ENCODE data around the gene GULP1.
"Not testable (repeated sequence)": the region's sequence is repeated elsewhere in the genome, so short reads cannot be mapped to it uniquely, and the experiment has no call there.

The GULP1 gene

GRCh38 chr2:188441288-188441947, 149.7 kb downstream of the GULP1 start:
- H3K27me3 Mint-ChIP-seq: no peaks in the 10 kb centered on the region
- H3K4me3 Mint-ChIP-seq: no peak overlapping the region
- no peaks in the 10 kb centered on the region for H3K36me3 Mint-ChIP-seq (ENCODE audit: insufficient read depth)
- DNase-seq (no peak), ATAC-seq (replicated peaks) (no peak)
- no peaks in the 10 kb centered on the region for H3K4me1 Mint-ChIP-seq (ENCODE audit: low read depth in 2 of 2)
- H3K9me3 Mint-ChIP-seq: peaks cover 5 to 8% of the 10 kb centered on the region in 2 donors
- H3K27ac Mint-ChIP-seq: no peak overlapping the region

- Mint-ChIP-seq H3K9me3 (peaks cover 3 to 8% of the 10 kb centered on the region in 2 donors), H3K36me3 (ENCODE audit: insufficient read depth) (no peaks in the 10 kb centered on the region), H3K4me3 (no peak overlapping the region), H3K27ac (no peak overlapping the region), H3K4me1 (ENCODE audit: low read depth in 2 of 2) (no peaks in the 10 kb centered on the region), H3K27me3 (no peaks in the 10 kb centered on the region)
- ATAC-seq (replicated peaks): no peak
- no peak for DNase-seq
Observed at GRCh38 chr2:188443207-188443606, 151.5 kb downstream of the GULP1 start.

GRCh38 chr2:188444106-188444835, 152.6 kb downstream of the GULP1 start:
- Mint-ChIP-seq H3K4me1 (ENCODE audit: low read depth in 2 of 2) (no peaks in the 10 kb centered on the region), H3K9me3 (peaks cover 4 to 6% of the 10 kb centered on the region in 2 donors), H3K36me3 (ENCODE audit: insufficient read depth) (no peaks in the 10 kb centered on the region), H3K27ac (no peak overlapping the region), H3K27me3 (no peaks in the 10 kb centered on the region), H3K4me3 (no peak overlapping the region)
- no peak for DNase-seq
- no peak for ATAC-seq (replicated peaks)

DNA sequence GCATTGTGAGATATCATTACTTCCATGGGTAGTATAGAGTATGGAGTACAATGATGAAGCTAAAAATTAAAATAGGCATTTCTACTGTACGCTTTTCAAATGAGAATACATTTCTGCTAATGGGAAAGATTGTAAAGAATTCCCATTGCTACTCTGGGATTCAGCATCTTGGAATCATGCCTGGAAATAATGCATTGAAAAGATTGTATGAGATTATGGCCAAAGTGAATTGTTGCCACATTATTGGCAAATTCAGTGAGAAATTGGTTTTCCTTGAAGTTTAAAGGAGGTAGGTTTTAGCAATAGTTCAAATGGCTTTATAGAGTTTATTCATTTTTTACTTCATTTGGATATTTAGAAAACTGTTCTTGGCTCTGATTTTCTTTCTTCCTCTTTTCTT, 157.9 kb downstream of the GULP1 start:
- DNase-seq (no peak), ATAC-seq (replicated peaks) (no peak)
- H3K4me1 Mint-ChIP-seq (ENCODE audit: low read depth in 2 of 2): no peaks in the 10 kb centered on the region
- no peak overlapping the region for H3K27ac Mint-ChIP-seq
- H3K4me3 Mint-ChIP-seq: no peak overlapping the region
- no peaks in the 10 kb centered on the region for H3K36me3 Mint-ChIP-seq (ENCODE audit: insufficient read depth)
- peaks cover 0 to 2% of the 10 kb centered on the region in 2 donors for H3K9me3 Mint-ChIP-seq
- H3K27me3 Mint-ChIP-seq: no peaks in the 10 kb centered on the region

DNA sequence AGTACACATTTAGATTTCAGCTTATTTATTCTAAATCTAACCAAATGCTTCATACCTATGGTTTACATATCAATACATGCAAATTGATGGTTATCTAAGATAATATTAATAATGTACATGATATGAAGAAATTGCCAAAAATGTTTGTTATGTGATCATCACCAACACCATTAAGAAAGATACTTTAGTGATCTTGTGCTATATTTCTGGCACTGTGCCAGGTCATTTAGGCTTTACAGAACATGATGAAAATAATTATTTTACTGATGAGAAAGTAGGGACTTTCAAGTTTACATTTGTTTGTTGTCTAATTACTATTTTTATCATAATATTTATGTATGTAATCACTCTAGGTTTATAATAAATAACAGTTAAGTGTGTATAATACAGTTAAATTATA, 158.3 kb downstream of the GULP1 start:
- Mint-ChIP-seq H3K27me3 (no peaks in the 10 kb centered on the region), H3K9me3 (peaks cover 0 to 2% of the 10 kb centered on the region in 2 donors), H3K4me3 (no peak overlapping the region), H3K36me3 (ENCODE audit: insufficient read depth) (no peaks in the 10 kb centered on the region), H3K27ac (no peak overlapping the region), H3K4me1 (ENCODE audit: low read depth in 2 of 2) (no peaks in the 10 kb centered on the region)
- no peak for DNase-seq
- no peak for ATAC-seq (replicated peaks)

DNA sequence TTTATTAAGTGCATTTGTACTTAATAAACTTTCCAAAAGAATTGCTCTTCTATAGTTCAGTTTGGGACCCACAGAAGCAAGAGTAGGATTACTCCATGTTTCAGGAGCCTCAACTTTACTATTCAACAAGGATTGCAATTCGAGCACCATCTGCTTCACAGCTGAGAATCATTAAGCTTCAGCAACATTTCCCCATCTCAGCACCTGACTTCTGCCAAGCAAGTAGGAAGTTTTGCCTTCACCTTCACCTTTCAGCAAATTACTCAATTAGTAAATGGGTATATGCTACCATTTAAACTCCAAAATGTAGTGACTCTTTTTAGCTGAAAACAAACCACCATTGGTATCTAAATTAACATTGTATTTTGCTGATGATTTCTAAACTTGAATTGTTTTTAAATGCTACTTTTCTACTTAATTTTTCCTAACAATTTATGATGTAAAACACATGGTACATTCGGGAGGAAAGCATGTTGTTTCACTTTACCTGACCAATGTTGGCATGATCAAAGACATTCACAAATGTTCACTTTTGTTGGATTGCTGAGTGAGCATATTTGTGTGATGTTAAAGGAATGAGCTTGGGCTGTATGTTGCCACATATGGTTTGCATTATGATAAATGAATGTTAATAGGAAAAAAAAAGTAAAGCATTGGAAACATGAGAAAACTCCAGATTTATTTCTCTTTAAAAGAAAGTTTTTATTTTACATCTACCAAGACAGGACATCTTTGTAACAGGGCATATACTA, 159.2 kb downstream of the GULP1 start:
- no peak for DNase-seq
- H3K27me3 Mint-ChIP-seq: no peaks in the 10 kb centered on the region
- no peaks in the 10 kb centered on the region for H3K36me3 Mint-ChIP-seq (ENCODE audit: insufficient read depth)
- ATAC-seq (replicated peaks): no peak
- no peak overlapping the region for H3K4me3 Mint-ChIP-seq
- H3K4me1 Mint-ChIP-seq (ENCODE audit: low read depth in 2 of 2): no peaks in the 10 kb centered on the region
- peaks cover 0 to 2% of the 10 kb centered on the region in 2 donors for H3K9me3 Mint-ChIP-seq
- no peak overlapping the region for H3K27ac Mint-ChIP-seq

- DNase-seq: no peak
- no peak overlapping the region for H3K27ac Mint-ChIP-seq
- no peaks in the 10 kb centered on the region for H3K36me3 Mint-ChIP-seq (ENCODE audit: insufficient read depth)
Observed at GRCh38 chr2:188452084-188452483, 160.4 kb downstream of the GULP1 start.

DNA sequence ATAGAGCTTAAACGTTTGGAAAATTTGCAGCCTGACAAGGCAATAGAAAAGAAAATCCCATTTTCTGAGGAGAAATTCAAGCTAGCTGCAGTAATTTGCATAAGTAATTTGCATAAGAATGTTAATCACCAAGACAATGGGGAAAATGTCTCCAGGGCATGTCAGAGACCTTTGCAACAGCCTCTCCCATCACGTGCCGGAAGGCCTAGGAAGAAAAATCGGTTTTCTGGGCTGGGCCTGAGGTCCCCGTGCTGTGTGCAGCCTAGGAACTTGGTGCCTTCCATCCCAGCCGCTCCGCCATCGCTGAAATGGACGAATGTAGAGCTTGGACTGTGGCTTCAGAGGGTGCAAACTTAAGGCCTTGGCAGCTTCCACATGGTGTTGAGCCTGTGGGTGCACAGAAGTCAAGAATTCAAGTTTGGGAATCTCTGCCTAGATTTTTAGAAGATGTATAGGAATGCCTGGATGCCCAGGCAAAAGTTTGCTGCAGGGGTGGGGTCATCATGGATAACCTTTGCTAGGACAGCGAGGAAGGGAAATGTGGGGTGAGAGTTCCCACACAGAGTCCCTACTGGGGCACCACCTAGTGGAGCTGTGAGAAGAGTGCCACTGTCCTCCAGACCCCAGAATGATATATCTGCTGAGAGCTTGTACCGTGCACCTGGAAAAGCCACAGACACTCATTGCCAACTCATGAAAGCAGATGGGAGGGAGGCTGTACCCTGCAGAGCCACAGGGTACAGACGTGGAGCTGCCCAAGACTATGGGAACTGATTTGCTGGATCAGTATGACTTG, 164.6 kb downstream of the GULP1 start:
- no peaks in the 10 kb centered on the region for H3K4me1 Mint-ChIP-seq (ENCODE audit: low read depth in 2 of 2)
- H3K36me3 Mint-ChIP-seq (ENCODE audit: insufficient read depth): no peaks in the 10 kb centered on the region
- H3K9me3 Mint-ChIP-seq: peaks cover 0 to 2% of the 10 kb centered on the region in 2 donors
- no peak overlapping the region for H3K4me3 Mint-ChIP-seq
- no peaks in the 10 kb centered on the region for H3K27me3 Mint-ChIP-seq
- DNase-seq (no peak), ATAC-seq (replicated peaks) (no peak)
- no peak overlapping the region for H3K27ac Mint-ChIP-seq

More at GRCh38 chr2:188452084-188452483, 160.4 kb downstream of the GULP1 start:
- ATAC-seq (replicated peaks): no peak
- peaks cover 0 to 2% of the 10 kb centered on the region in 2 donors for H3K9me3 Mint-ChIP-seq
- no peaks in the 10 kb centered on the region for H3K4me1 Mint-ChIP-seq (ENCODE audit: low read depth in 2 of 2)
- H3K27me3 Mint-ChIP-seq: no peaks in the 10 kb centered on the region
- H3K4me3 Mint-ChIP-seq: no peak overlapping the region

GRCh38 chr2:188459061-188459460, 167.4 kb downstream of the GULP1 start:
- Mint-ChIP-seq H3K27me3 (no peaks in the 10 kb centered on the region), H3K36me3 (ENCODE audit: insufficient read depth) (no peaks in the 10 kb centered on the region), H3K4me3 (no peak overlapping the region), H3K9me3 (peaks cover 0 to 6% of the 10 kb centered on the region in 2 donors), H3K27ac (no peak overlapping the region), H3K4me1 (ENCODE audit: low read depth in 2 of 2) (no peaks in the 10 kb centered on the region)
- no peak for ATAC-seq (replicated peaks)
- DNase-seq: no peak

GRCh38 chr2:188466078-188466477, 174.4 kb downstream of the GULP1 start:
- not testable (repeated sequence) for DNase-seq; H3K4me1 Mint-ChIP-seq (ENCODE audit: low read depth in 2 of 2); H3K27me3 Mint-ChIP-seq; ATAC-seq (replicated peaks); H3K9me3 Mint-ChIP-seq; H3K4me3 Mint-ChIP-seq; H3K27ac Mint-ChIP-seq; H3K36me3 Mint-ChIP-seq (ENCODE audit: insufficient read depth)

- H3K4me3 Mint-ChIP-seq: no peak overlapping the region
- DNase-seq (no peak), ATAC-seq (replicated peaks) (no peak)
- no peaks in the 10 kb centered on the region for H3K27me3 Mint-ChIP-seq
- H3K4me1 Mint-ChIP-seq (ENCODE audit: low read depth in 2 of 2): no peaks in the 10 kb centered on the region
- peaks cover 0 to 5% of the 10 kb centered on the region in 2 donors for H3K9me3 Mint-ChIP-seq
- H3K36me3 Mint-ChIP-seq (ENCODE audit: insufficient read depth): no peaks in the 10 kb centered on the region
- no peak overlapping the region for H3K27ac Mint-ChIP-seq
Observed at GRCh38 chr2:188466761-188467160, 175.1 kb downstream of the GULP1 start.

DNA sequence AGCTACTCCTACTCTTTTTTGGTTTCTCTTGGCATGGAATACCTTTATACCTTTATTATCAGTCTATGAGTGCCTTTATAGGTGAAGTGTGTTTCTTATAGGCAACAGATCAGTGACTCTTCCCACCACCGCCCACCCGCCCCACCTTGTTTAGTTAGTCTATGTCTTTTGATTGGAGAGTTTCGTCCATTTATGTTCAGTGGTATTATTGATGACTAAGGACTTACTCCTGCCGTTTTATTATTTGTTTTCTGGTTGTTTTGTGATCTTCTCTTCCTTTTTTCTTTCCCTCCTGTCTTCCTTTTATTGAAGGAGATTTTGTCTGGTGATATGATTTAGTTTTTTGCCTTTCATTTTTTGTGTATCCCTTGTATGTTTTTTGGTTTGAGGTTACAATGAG, 179.5 kb downstream of the GULP1 start:
- no peaks in the 10 kb centered on the region for H3K27me3 Mint-ChIP-seq

GRCh38 chr2:188473306-188473705, 181.6 kb downstream of the GULP1 start:
- Mint-ChIP-seq H3K36me3 (ENCODE audit: insufficient read depth) (no peaks in the 10 kb centered on the region), H3K27ac (no peak overlapping the region), H3K9me3 (peaks cover 6 to 16% of the 10 kb centered on the region in 2 donors), H3K4me1 (ENCODE audit: low read depth in 2 of 2) (no peaks in the 10 kb centered on the region), H3K27me3 (no peaks in the 10 kb centered on the region), H3K4me3 (no peak overlapping the region)
- ATAC-seq (replicated peaks): no peak
- no peak for DNase-seq

More for the DNA sequence above, 179.5 kb downstream of the GULP1 start:
- Mint-ChIP-seq H3K9me3 (peaks cover 6 to 16% of the 10 kb centered on the region in 2 donors), H3K4me1 (ENCODE audit: low read depth in 2 of 2) (no peaks in the 10 kb centered on the region), H3K4me3 (no peak overlapping the region), H3K36me3 (ENCODE audit: insufficient read depth) (no peaks in the 10 kb centered on the region), H3K27ac (no peak overlapping the region)
- ATAC-seq (replicated peaks): no peak
- no peak for DNase-seq
